ENCODE results near the gene COG5.

- no peak for TF ChIP-seq ZNF274 (IDR thresholded peaks at IDR 0.05; ENCODE audit: low read depth, low read length)
- TF ChIP-seq SUZ12 (IDR thresholded peaks at IDR 0.05; ENCODE audit: extremely low read depth, insufficient read depth, insufficient read length), result no peak
- TF ChIP-seq YY1 (IDR thresholded peaks at IDR 0.05; ENCODE audit: insufficient read depth, insufficient read length), result no peak
Observed at GRCh38 chr7:107579885-107580715, 16.4 kb upstream of the COG5 start, which contains the start of gene BCAP29.

All from NT2/D1 (cell line).